A549 (cell line): ENCODE results near the gene CADM2. TPM values are rescaled to one million over a fixed set of nuclear protein-coding genes. Genes with fewer than 3 reads are reported as not detected.

Experiments used
- ATAC-seq, 2 experiments: fragments of 200-7000 bp in 1 of 2; fragments of >200 bp in 1 of 2; cut with Nextera tagmentation in 1 of 2; cut with Tn5 transposase in 1 of 2; 3 replicates each; pipeline versions ENCODE4 v1.8.0 to v1.9.1; 2018 to 2020; ENCODE audit warnings: mild to moderate bottlenecking in 1 of 2, moderate library complexity in 1 of 2
- CTCF ChIA-PET: fragments of 300-600 bp; sonication (Branson Sonifier 250); formaldehyde crosslinking; extraction: SDS; loops from one replicate; lab custom pipeline; 2021; ENCODE audit warnings: antibody characterized with exemption, inconsistent platforms; lab: Yijun Ruan, JAX
- POLR2A ChIA-PET: fragments of 350-600 bp; formaldehyde crosslinking; extraction: SDS; loops from one replicate; lab custom pipeline; 2021; ENCODE audit warnings: antibody characterized with exemption, inconsistent platforms; lab: Yijun Ruan, JAX
- DNase-seq, 2 experiments: peaks; one replicate each; pipeline versions ENCODE4 v3.0.0 to v3.0.0-alpha.2; 2011 to 2016; ENCODE audit warnings: low read depth in 1 of 2, low spot score in 1 of 2
- FAIRE-seq: peaks from 2 replicates; lab custom pipeline; 2011; peaks lifted over from hg19 to GRCh38; lab: Jason Lieb, UNC
- H3K27ac ChIP-seq, 2 experiments: fragments of >200 bp; sonication (Bioruptor Twin); formaldehyde crosslinking; 3 replicates each; pipeline ENCODE4 v1.5.1; 2016 to 2017
- H3K4me1 ChIP-seq: fragments of >200 bp; sonication (Bioruptor Twin); formaldehyde crosslinking; 3 replicates; pipeline ENCODE4 v1.6.1; 2016
- H3K4me2 ChIP-seq: fragments of >200 bp; sonication (Bioruptor Twin); formaldehyde crosslinking; 3 replicates; pipeline ENCODE4 v1.6.1; 2016
- H3K4me3 ChIP-seq: fragments of >200 bp; sonication (Bioruptor Twin); formaldehyde crosslinking; 3 replicates; pipeline ENCODE4 v1.5.1; 2016
- H3K9me3 ChIP-seq: fragments of >200 bp; sonication (Bioruptor Twin); formaldehyde crosslinking; 3 replicates; pipeline ENCODE4 v1.6.1; 2016
- BHLHE40 ChIP-seq: IDR thresholded peaks from 2 replicates; pipeline ENCODE4 v1.6.1; 2012; ENCODE audit warnings: low read depth, low read length, inconsistent platforms
- CBX2 ChIP-seq: fragments of 200-600 bp; sonication (generic); IDR thresholded peaks from 2 replicates; pipeline ENCODE4 v1.6.1; 2016; ENCODE audit warnings: low read depth, mild to moderate bottlenecking, borderline replicate concordance
- CEBPB ChIP-seq, 2 experiments: fragments of >200 bp in 1 of 2; sonication (Bioruptor Twin) in 1 of 2; formaldehyde crosslinking in 1 of 2; IDR thresholded peaks; 2 replicates each; pipeline ENCODE4 v1.6.1; 2012 to 2016
- CHD4 ChIP-seq: fragments of 200-600 bp; sonication (generic); IDR thresholded peaks from 2 replicates; pipeline ENCODE4 v1.6.1; 2016; ENCODE audit warnings: antibody characterized with exemption, mild to moderate bottlenecking, borderline replicate concordance
- EHF ChIP-seq: fragments of 250-450 bp; sonication (Bioruptor Pico); IDR thresholded peaks from 2 replicates; pipeline ENCODE4 v1.5.0; 2020; ENCODE audit warnings: mild to moderate bottlenecking
- EP300 ChIP-seq, 2 experiments: fragments of >200 bp; sonication (Bioruptor Twin); formaldehyde crosslinking; IDR thresholded peaks; 2 replicates in 1 of 2; 3 replicates in 1 of 2; pipeline ENCODE4 v1.6.1; 2016 to 2017
- ESRRA ChIP-seq: fragments of 150-350 bp; IDR thresholded peaks from 2 replicates; pipeline ENCODE4 v1.6.1; 2014; ENCODE audit warnings: mild to moderate bottlenecking, low read length, borderline replicate concordance
- FOSL2 ChIP-seq, 2 experiments: fragments of 450-650 bp in 1 of 2; fragments of >200 bp in 1 of 2; sonication (Bioruptor Twin) in 1 of 2; formaldehyde crosslinking; IDR thresholded peaks; 2 replicates each; pipeline versions ENCODE4 v1.5.0 to v1.6.1; 2016 to 2020; ENCODE audit warnings: mild to moderate bottlenecking in 1 of 2, moderate library complexity in 1 of 2
- GATA3 ChIP-seq: IDR thresholded peaks from 2 replicates; pipeline ENCODE4 v1.6.1; 2012; ENCODE audit warnings: borderline replicate concordance
- HES2 ChIP-seq: fragments of >200 bp; sonication (Bioruptor Twin); formaldehyde crosslinking; IDR thresholded peaks from 2 replicates; pipeline ENCODE4 v1.6.1; 2016
- HEYL ChIP-seq: fragments of 250-450 bp; sonication (Bioruptor Pico); IDR thresholded peaks from 2 replicates; pipeline ENCODE4 v1.8.0; 2021; ENCODE audit warnings: mild to moderate bottlenecking, moderate library complexity
- HOXA7 ChIP-seq: fragments of 250-450 bp; sonication (Bioruptor Pico); IDR thresholded peaks from 2 replicates; pipeline ENCODE4 v1.5.0; 2020; ENCODE audit warnings: mild to moderate bottlenecking, moderate library complexity
- JUN ChIP-seq, 2 experiments: fragments of >200 bp; sonication (Bioruptor Twin); formaldehyde crosslinking; IDR thresholded peaks; 2 replicates in 1 of 2; 3 replicates in 1 of 2; pipeline ENCODE4 v1.6.1; 2016 to 2017
- JUNB ChIP-seq: fragments of >200 bp; sonication (Bioruptor Twin); formaldehyde crosslinking; IDR thresholded peaks from 2 replicates; pipeline ENCODE4 v1.6.1; 2016
- KDM5A ChIP-seq: fragments of 200-600 bp; sonication (generic); IDR thresholded peaks from 2 replicates; pipeline ENCODE4 v1.6.1; 2016; ENCODE audit warnings: antibody characterized with exemption, mild to moderate bottlenecking
- MAFK ChIP-seq: fragments of 450-650 bp; IDR thresholded peaks from 2 replicates; pipeline ENCODE4 v1.6.1; 2014; ENCODE audit not compliant: partially characterized antibody
- MAX ChIP-seq: IDR thresholded peaks from 2 replicates; pipeline ENCODE4 v1.6.1; 2012
- MAZ ChIP-seq: fragments of 150-350 bp; IDR thresholded peaks from 2 replicates; pipeline ENCODE4 v1.6.1; 2014; ENCODE audit warnings: antibody characterized with exemption, low read depth, low read length, borderline replicate concordance
- MYC ChIP-seq: IDR thresholded peaks from 2 replicates; pipeline ENCODE4 v1.6.1; 2012; ENCODE audit warnings: mild to moderate bottlenecking, inconsistent platforms, low read length, improper control_type of control experiment, borderline replicate concordance
- PHF8 ChIP-seq: fragments of 200-600 bp; sonication (generic); IDR thresholded peaks from 2 replicates; pipeline ENCODE4 v1.6.1; 2016; ENCODE audit warnings: low read depth, mild to moderate bottlenecking, antibody characterized with exemption, moderate library complexity, borderline replicate concordance
- RAD21 ChIP-seq, 2 experiments: fragments of >200 bp in 1 of 2; sonication (Bioruptor Twin) in 1 of 2; formaldehyde crosslinking in 1 of 2; IDR thresholded peaks in 1 of 2; conservative IDR thresholded peaks in 1 of 2; 2 replicates in 1 of 2; 3 replicates in 1 of 2; pipeline ENCODE4 v1.6.1; 2012 to 2018; ENCODE audit warnings: inconsistent platforms in 1 of 2
- RARB ChIP-seq: fragments of 250-450 bp; sonication (Bioruptor Pico); IDR thresholded peaks from 2 replicates; pipeline ENCODE4 v1.8.0; 2021; ENCODE audit warnings: mild to moderate bottlenecking, moderate library complexity
- REST ChIP-seq: fragments of 200-600 bp; sonication (generic); IDR thresholded peaks from 2 replicates; pipeline ENCODE4 v1.6.1; 2016; ENCODE audit warnings: antibody characterized with exemption, mild to moderate bottlenecking, moderate library complexity
- ZNF302 ChIP-seq: fragments of 250-450 bp; sonication (Bioruptor Pico); IDR thresholded peaks from 2 replicates; pipeline ENCODE4 v1.9.0; 2021; ENCODE audit warnings: inconsistent platforms, mild to moderate bottlenecking, moderate library complexity
- WGBS: methylation state at CpG from one replicate; pipeline ENCODE4 v1.1.6; 2017; ENCODE audit errors: missing lambda C conversion rate; 5-methylcytosine and 5-hydroxymethylcytosine counted together
- polyA plus RNA-seq, 4 experiments: library from polyadenylated mRNA; depleted of rRNA in 3 of 4; stranded (reverse); fragments of >200 nt; fragmentation: RNase III in 1 of 4; extraction: RNeasy Plus Mini Kit Qiagen cat#74134 plus additional on column Dnase treatment in 1 of 4; gene quantifications; 2 replicates in 3 of 4; 3 replicates in 1 of 4; pipeline ENCODE4 v1.2.3, GENCODE V29; 2011 to 2017

CADM2 gene
- polyA plus RNA-seq, 2 of the 4 experiments (the other 2 are of a cell fraction): 0.05 to 0.71 TPM

- Histone ChIP-seq H3K9me3 (no peaks in the 10 kb centered on the region), H3K4me3 (no peak overlapping the region), H3K4me1 (peaks cover 13% of the 10 kb centered on the region; the same call in 2 of the 3 replicates), H3K4me2 (peak overlapping the region; percentile 13; the same call in 1 of the 3 replicates), H3K27ac (no peak overlapping the region; a peak in 1 of 6 replicates)
- DNase-seq: peak in 1 of 2 experiments; percentile 13
- 26% methylated on average over 5 of the region's 5 CpGs for WGBS
- TF ChIP-seq MAX (no peak), EHF (CRISPR knock-in tag) (no peak), CBX2 (no peak), ZNF302 (CRISPR knock-in tag) (no peak), MAFK (peak; percentile 5), RAD21 (conservative IDR thresholded peaks at IDR 0.05 in 1 of 2, IDR thresholded peaks at IDR 0.05 in 1 of 2) (no peak)
- CTCF ChIA-PET: interaction anchor here (0.8 kb wide), 1 partner anchor 18 kb away, joined by 3 read pairs; no protein-coding TSS in a partner anchor
- no peak for ATAC-seq
- no peak for FAIRE-seq
- POLR2A ChIA-PET: no interaction called here
Observed at GRCh38 chr3:85159376-85159775, 200.6 kb downstream of the CADM2 start.

GRCh38 chr3:85161544-85161943, 202.8 kb downstream of the CADM2 start:
- ATAC-seq (peak; percentile 88 to 92), FAIRE-seq (no peak), DNase-seq (peak; percentile 8 to 77)
- ChIA-PET POLR2A (no interaction called here), CTCF (no interaction called here)
- TF ChIP-seq HES2: no peak
- no peak for TF ChIP-seq MAZ
- TF ChIP-seq HOXA7 (CRISPR knock-in tag): no peak
- no peak for TF ChIP-seq CHD4
- no peak for TF ChIP-seq HEYL (CRISPR knock-in tag)
- TF ChIP-seq EP300 (IDR thresholded peaks at IDR 0.05): peak; percentile 27 to 39; a peak in 2 of 5 replicates
- TF ChIP-seq KDM5A: no peak
- no peak for TF ChIP-seq PHF8
- no peak for TF ChIP-seq BHLHE40
- TF ChIP-seq JUNB: peak; percentile 90
- TF ChIP-seq MYC: no peak
- TF ChIP-seq CEBPB (IDR thresholded peaks at IDR 0.05): peak; percentile 59 to 65; a peak in 3 of 4 replicates
- no peak for TF ChIP-seq REST
- peak; percentile 24 to 52; a peak in 1 of 5 replicates for TF ChIP-seq JUN (IDR thresholded peaks at IDR 0.05)
- peak; percentile 72; the same call in 1 of the 2 replicates for TF ChIP-seq GATA3
- no peak for TF ChIP-seq RARB
- peak; percentile 87 for TF ChIP-seq FOSL2 (IDR thresholded peaks at IDR 0.05)
- TF ChIP-seq FOSL2 (CRISPR knock-in tag; IDR thresholded peaks at IDR 0.05): peak; percentile 86
- TF ChIP-seq ESRRA: no peak
- H3K27ac ChIP-seq: peak overlapping the region; percentile 20 to 50; a peak in 3 of 6 replicates
- peaks cover 13% of the 10 kb centered on the region; the same call in 2 of the 3 replicates for H3K4me1 ChIP-seq
- H3K9me3 ChIP-seq: no peaks in the 10 kb centered on the region
- H3K4me2 ChIP-seq: peak overlapping the region; percentile 56
- no peak overlapping the region for H3K4me3 ChIP-seq
- 2% methylated on average over 7 of the region's 7 CpGs for WGBS
